K562 (cell line): ENCODE results near the gene B3GAT2. TPM values are rescaled to one million over a fixed set of nuclear protein-coding genes. Genes with fewer than 3 reads are reported as not detected.

Source experiments
- ATAC-seq: fragments of 200-7000 bp; cut with Tn5 transposase; 3 replicates; pipeline ENCODE4 v1.9.1; 2020; ENCODE audit warnings: moderate library complexity
- BruUV-seq: library from RNA; stranded (reverse); fragments of 400-500 nt; replicated peaks from 2 replicates; lab custom pipeline; 2021; lab: Mats Ljungman, UMichigan
- CTCF ChIA-PET: fragments of 300-600 bp; formaldehyde crosslinking; extraction: SDS; loops from one replicate; lab custom pipeline; 2021; ENCODE audit warnings: low intra/inter-chr PET ratio; lab: Yijun Ruan, JAX
- POLR2A ChIA-PET: fragments of 300-600, 350-650 bp; sonication (Branson Sonifier 250); formaldehyde crosslinking; extraction: SDS; loops from one replicate; lab custom pipeline; 2021; ENCODE audit warnings: antibody characterized with exemption, inconsistent platforms; lab: Yijun Ruan, JAX
- DNase-seq, 4 experiments: peaks; one replicate each; pipeline versions ENCODE4 v3.0.0 to v3.0.0-alpha.2; 2011 to 2018; ENCODE audit warnings: low spot score in 3 of 4, mixed read lengths in 3 of 4; ENCODE audit errors: extremely low read depth in 1 of 4
- FAIRE-seq: peaks from 2 replicates; lab custom pipeline; 2011; peaks lifted over from hg19 to GRCh38; lab: Jason Lieb, UNC
- H2AFZ ChIP-seq: 2 replicates; pipeline ENCODE4 v1.6.0; 2011; ENCODE audit warnings: low read depth, low read length, control low read depth, inconsistent platforms
- H3K27ac ChIP-seq: fragments of 200-600 bp; 3 replicates; pipeline ENCODE4 v1.8.0; 2011; ENCODE audit warnings: low read depth, mild to moderate bottlenecking, control low read depth, inconsistent platforms, low read length, moderate library complexity, mixed read lengths; ENCODE audit errors: extremely low read depth
- H3K27me3 ChIP-seq, 2 experiments: fragments of 300-600 bp in 1 of 2; 2 replicates in 1 of 2; 3 replicates in 1 of 2; pipeline versions ENCODE4 v1.6.0 to v1.8.0; 2011; ENCODE audit warnings: inconsistent platforms in 2 of 2, low read length in 2 of 2, mild to moderate bottlenecking in 1 of 2, mixed read lengths in 1 of 2, moderate library complexity in 1 of 2; ENCODE audit not compliant: control insufficient read depth in 2 of 2, insufficient read depth in 2 of 2
- H3K36me3 ChIP-seq: fragments of 300-600 bp; 3 replicates; pipeline ENCODE4 v1.8.0; 2011; ENCODE audit warnings: mild to moderate bottlenecking, low read length, inconsistent platforms; ENCODE audit not compliant: control insufficient read depth, insufficient read depth
- H3K4me1 ChIP-seq, 2 experiments: fragments of 200-600 bp in 1 of 2; replicated peaks in 1 of 2; 2 replicates in 1 of 2; 3 replicates in 1 of 2; pipeline versions ENCODE4 v1.5.1 to v1.8.0; 2011; ENCODE audit warnings: inconsistent platforms in 2 of 2, low read length in 2 of 2, mild to moderate bottlenecking in 1 of 2, mixed read lengths in 1 of 2, moderate library complexity in 1 of 2; ENCODE audit not compliant: control insufficient read depth in 2 of 2, insufficient read depth in 2 of 2
- H3K4me2 ChIP-seq: 2 replicates; pipeline ENCODE4 v1.6.1; 2011; ENCODE audit warnings: low read length, control low read depth, inconsistent platforms, mixed read lengths; ENCODE audit not compliant: insufficient read depth
- H3K4me3 ChIP-seq: fragments of 200-600 bp; sonication (generic), shearing (Covaris generic); 2 replicates; pipeline ENCODE4 v1.5.1; 2016; ENCODE audit warnings: control low read depth, inconsistent platforms
- H3K79me2 ChIP-seq: fragments of 200-600 bp; 3 replicates; pipeline ENCODE4 v1.8.0; 2011; ENCODE audit warnings: low read length, inconsistent platforms; ENCODE audit not compliant: control insufficient read depth, insufficient read depth
- H3K9ac ChIP-seq, 2 experiments: 2 replicates each; pipeline versions ENCODE4 v1.6.0 to v1.6.1; 2011; ENCODE audit warnings: low read depth in 2 of 2, low read length in 2 of 2, control low read depth in 1 of 2, inconsistent platforms in 1 of 2, mild to moderate bottlenecking in 1 of 2, mixed read lengths in 1 of 2; ENCODE audit not compliant: insufficient read depth in 1 of 2
- H3K9me1 ChIP-seq: one replicate; pipeline ENCODE4 v1.6.0; 2011; ENCODE audit warnings: inconsistent platforms, mild to moderate bottlenecking, low read length, moderate library complexity; ENCODE audit not compliant: control insufficient read depth, insufficient read depth
- H3K9me3 ChIP-seq: replicated peaks from 2 replicates; pipeline ENCODE4 v1.5.1; 2011; ENCODE audit warnings: low read depth, low read length, inconsistent platforms; ENCODE audit not compliant: control insufficient read depth, insufficient read depth
- H4K20me1 ChIP-seq: replicated peaks from 2 replicates; pipeline ENCODE4 v1.6.1; 2011; ENCODE audit warnings: low read length, inconsistent platforms, mixed read lengths; ENCODE audit not compliant: control insufficient read depth, insufficient read depth
- BHLHE40 ChIP-seq: IDR thresholded peaks from 2 replicates; pipeline ENCODE4 v1.6.1; 2011; ENCODE audit warnings: low read length, improper control_type of control experiment
- CREB3 ChIP-seq: fragments of 450-650 bp; conservative IDR thresholded peaks from 2 replicates; pipeline ENCODE4 v1.6.1; 2016; ENCODE audit warnings: missing genetic modification characterization, low read depth, mild to moderate bottlenecking, missing compliant biosample characterization, moderate library complexity
- SOX6 ChIP-seq: fragments of 450-650 bp; IDR thresholded peaks from 2 replicates; pipeline ENCODE4 v1.6.1; 2014; ENCODE audit warnings: mild to moderate bottlenecking
- ZNF644 ChIP-seq: fragments of 200-800 bp; sonication (Bioruptor generic); IDR thresholded peaks from 2 replicates; pipeline ENCODE4 v1.6.1; 2016; ENCODE audit warnings: low read depth, missing genetic modification characterization, missing compliant biosample characterization
- WGBS: fragments of 100-300 bp; shearing (Covaris generic); methylation state at CpG from one replicate; pipeline ENCODE4 v1.1.6; 2016; ENCODE audit warnings: low coverage, mixed read lengths; ENCODE audit not compliant: insufficient coverage; ENCODE audit errors: missing lambda C conversion rate; 5-methylcytosine and 5-hydroxymethylcytosine counted together
- in situ Hi-C: fragments of 300-500 bp; cut with MboI; formaldehyde crosslinking; loops from 4 replicates; pipeline ENCODE4 v1.15.0; 2018; ENCODE audit warnings: inconsistent platforms, mixed read lengths
- intact Hi-C: fragments of 100-400 bp; cut with micrococcal nuclease; formaldehyde crosslinking; loops from 2 replicates; pipeline ENCODE4 v1.14.2; 2022
- polyA plus RNA-seq, 8 experiments: library from polyadenylated mRNA; depleted of rRNA in 4 of 8; stranded (reverse) in 5 of 8; unstranded in 3 of 8; fragments of >200 nt; fragmentation: Nextera tagmentation in 2 of 8; fragmentation: Illumina TruSeq in 1 of 8; extraction: Ambion mirVana in 2 of 8; extraction: Trizol in 1 of 8; gene quantifications; 2 replicates each; pipeline versions ENCODE4 v1.2.1 to v1.2.3, GENCODE V29; 2011 to 2014; ENCODE audit warnings: inconsistent platforms in 1 of 8, missing spikeins in 1 of 8
- total RNA-seq, 7 experiments: library from RNA; depleted of rRNA in 6 of 7; stranded (reverse); fragments of >200 nt in 6 of 7; fragmentation: Illumina TruSeq in 2 of 7; extraction: Trizol in 2 of 7; gene quantifications; 2 replicates each; pipeline versions ENCODE4 v1.2.1 to v1.2.3, GENCODE V29; 2011 to 2021; ENCODE audit warnings: low replicate concordance in 1 of 7

The B3GAT2 gene
- total and polyA plus RNA-seq, 9 of the 15 experiments (the other 6 are each of a cell fraction or from before 2014, with no cell fraction given), result 0.01 to 0.43 (median 0.04) TPM; not detected in 4

- FAIRE-seq, result no peak
- H3K4me3 ChIP-seq, result no peak overlapping the region
- H3K9me3 ChIP-seq, result no peaks in the 10 kb centered on the region; the same call in 1 of the 2 replicates
- H3K27me3 ChIP-seq, result peaks cover 0 to 5% of the 10 kb centered on the region in 2 experiments; a peak in 1 of 5 replicates
- intact Hi-C loops, result no loop called here
- no peaks in the 10 kb centered on the region for H3K4me1 ChIP-seq
- no peak for ATAC-seq
- H3K4me2 ChIP-seq, result no peak overlapping the region
- in situ Hi-C loops, result no loop called here
- WGBS, result 0% methylated on average over 3 of the region's 3 CpGs
- CTCF ChIA-PET, result no interaction called here
- no peak overlapping the region for H2AFZ ChIP-seq
- TF ChIP-seq CREB3 (tag) (no peak), SOX6 (no peak), ZNF644 (tag) (no peak), BHLHE40 (no peak)
- TF ChIP-seq, all 486 proteins: peak for 0
- Histone ChIP-seq H4K20me1 (no peaks in the 10 kb centered on the region), H3K9ac (no peak overlapping the region), H3K27ac (no peak overlapping the region), H3K79me2 (no peaks in the 10 kb centered on the region), H3K9me1 (no peaks in the 10 kb centered on the region), H3K36me3 (no peaks in the 10 kb centered on the region)
- no peak for DNase-seq
- POLR2A ChIA-PET, result no interaction called here
- BruUV-seq, result no TSS peak
These were observed 82.5 kb downstream of the B3GAT2 start for GRCh38 chr6:70874181-70874913.
